ENCODE measurements around the gene PTPRN.

PTPRN gene

GRCh38 chr2:219350710-219351221, 41.6 kb upstream of the PTPRN start:
- no peak overlapping the region for H3K4me3 ChIP-seq (ENCODE audit: control insufficient read depth, low read depth, low read length)
- DNase-seq (ENCODE audit: low read depth): no peak
- TF ChIP-seq CTCF (IDR thresholded peaks at IDR 0.05; ENCODE audit: control insufficient read depth, insufficient read depth, low read depth, low read length, missing control alignments): no peak

- no peak overlapping the region for H3K4me3 ChIP-seq (ENCODE audit: control insufficient read depth, low read depth, low read length)
- TF ChIP-seq CTCF (IDR thresholded peaks at IDR 0.05; ENCODE audit: control insufficient read depth, insufficient read depth, low read depth, low read length, missing control alignments): no peak
- DNase-seq (ENCODE audit: low read depth): no peak
Measured at GRCh38 chr2:219350215-219350614, 41.0 kb upstream of the PTPRN start.

- no peak overlapping the region for H3K4me3 ChIP-seq (ENCODE audit: control insufficient read depth, low read depth, low read length)
- DNase-seq (ENCODE audit: low read depth): no peak
- TF ChIP-seq CTCF (IDR thresholded peaks at IDR 0.05; ENCODE audit: control insufficient read depth, insufficient read depth, low read depth, low read length, missing control alignments): no peak
Measured at GRCh38 chr2:219344751-219345430, 35.7 kb upstream of the PTPRN start.

GRCh38 chr2:219335373-219335786, 26.2 kb upstream of the PTPRN start:
- no peak for TF ChIP-seq CTCF (IDR thresholded peaks at IDR 0.05; ENCODE audit: control insufficient read depth, insufficient read depth, low read depth, low read length, missing control alignments)
- H3K4me3 ChIP-seq (ENCODE audit: control insufficient read depth, low read depth, low read length): no peak overlapping the region
- DNase-seq (ENCODE audit: low read depth): no peak

GRCh38 chr2:219334076-219334475, 24.9 kb upstream of the PTPRN start:
- TF ChIP-seq CTCF (IDR thresholded peaks at IDR 0.05; ENCODE audit: control insufficient read depth, insufficient read depth, low read depth, low read length, missing control alignments): no peak
- no peak for DNase-seq (ENCODE audit: low read depth)
- H3K4me3 ChIP-seq (ENCODE audit: control insufficient read depth, low read depth, low read length): no peak overlapping the region

GRCh38 chr2:219332542-219332941, 23.3 kb upstream of the PTPRN start, which contains the start of gene RESP18:
TSS of gene RESP18 (minus strand) at chr2:219332744.
- H3K4me3 ChIP-seq (ENCODE audit: control insufficient read depth, low read depth, low read length): no peak within 1 kb of the TSS
- no peak for TF ChIP-seq CTCF (IDR thresholded peaks at IDR 0.05; ENCODE audit: control insufficient read depth, insufficient read depth, low read depth, low read length, missing control alignments)
- no peak for DNase-seq (ENCODE audit: low read depth)

All from AG09309 (cell line).